HG03280 (cell line): ENCODE measurements around the gene IL18BP.

ENCODE experiments used
- ATAC-seq: cut with Tn5 transposase; IDR thresholded peaks from one replicate; pipeline ENCODE4 v1.9.1; 2021; ENCODE audit warnings: mild to moderate bottlenecking, moderate library complexity; ENCODE audit not compliant: unreplicated experiment

IL18BP gene

DNA sequence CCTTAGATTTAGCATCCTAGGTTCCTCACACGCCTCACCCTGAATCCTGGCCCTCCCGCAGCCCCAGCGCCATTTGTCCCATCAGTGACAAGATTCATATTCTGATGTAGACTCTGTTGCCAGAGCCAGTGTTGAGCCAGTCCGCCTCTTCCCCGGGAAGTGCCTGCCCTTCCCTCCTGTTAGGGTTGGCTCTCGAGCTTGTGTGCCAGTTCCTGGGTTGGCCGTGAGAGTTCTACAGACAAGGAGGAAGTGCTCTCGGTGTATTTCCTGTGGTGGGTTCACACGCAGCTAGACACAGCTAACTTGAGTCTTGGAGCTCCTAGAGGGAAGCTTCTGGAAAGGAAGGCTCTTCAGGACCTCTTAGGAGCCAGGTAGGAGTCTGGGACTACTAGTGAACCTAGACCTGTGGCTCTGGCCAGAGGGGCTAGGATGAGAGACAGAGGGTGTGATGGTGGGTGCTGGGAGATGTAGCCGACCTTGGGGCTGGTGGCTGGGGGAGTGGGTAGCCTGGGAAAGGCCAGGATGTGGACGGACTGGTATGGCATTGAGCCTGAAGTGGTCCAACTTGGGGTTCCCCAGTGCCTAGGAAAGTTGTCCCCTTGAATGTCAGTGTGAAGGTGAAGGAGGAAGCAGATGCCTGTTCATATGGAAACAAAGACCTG lies at the start of gene IL18BP:
Gene IL18BP, plus strand, starts transcription at position 261 of the 662 bp plus-strand sequence. CDS start 1,076 bp downstream, outside the sequence.
- no peak for ATAC-seq

DNA sequence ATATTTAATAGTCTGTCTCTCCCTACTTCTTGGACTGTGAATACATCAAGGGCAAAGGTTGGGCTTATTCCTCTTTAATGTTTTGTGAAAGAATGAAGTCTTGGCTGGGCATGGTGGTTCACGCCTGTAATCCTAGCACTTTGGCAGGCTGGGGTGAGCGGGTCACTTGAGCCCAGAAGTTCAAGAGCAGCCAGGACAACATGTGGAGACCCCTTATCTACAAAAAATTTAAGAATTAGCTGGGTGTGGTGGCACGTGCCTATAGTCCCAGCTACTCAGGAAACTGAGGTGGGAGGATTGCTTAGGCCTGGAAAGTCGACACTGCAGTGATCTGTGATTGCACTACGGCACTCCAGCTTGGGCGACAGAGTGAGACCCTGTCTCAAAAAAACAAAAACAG lies 49.7 kb upstream of the IL18BP start:
- ATAC-seq: no peak

DNA sequence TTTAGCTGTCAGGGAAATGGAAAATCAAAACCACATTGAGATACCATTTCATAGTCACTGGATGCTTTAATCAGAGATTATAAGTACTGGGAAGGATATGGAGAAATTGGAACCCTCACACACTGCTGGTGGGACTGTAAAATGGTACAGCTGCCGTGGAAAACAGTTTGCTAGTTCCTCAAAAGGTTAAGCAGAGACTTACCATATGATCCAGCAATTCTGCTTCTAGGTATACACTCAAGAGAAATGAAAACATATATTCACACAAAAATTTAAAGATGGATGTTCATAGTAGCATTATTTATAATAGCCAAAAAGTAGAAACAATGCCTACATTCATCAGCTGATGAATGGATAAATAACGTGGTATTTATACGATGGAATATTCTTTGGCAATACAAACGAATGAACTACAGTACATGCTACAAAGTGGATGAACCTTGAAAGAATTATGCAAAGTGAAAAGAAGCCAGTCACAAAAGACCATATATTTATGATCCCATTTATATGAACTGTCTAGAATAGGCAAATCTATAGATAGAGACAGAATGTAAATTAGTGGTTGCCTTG lies 46.9 kb upstream of the IL18BP start:
- no peak for ATAC-seq

DNA sequence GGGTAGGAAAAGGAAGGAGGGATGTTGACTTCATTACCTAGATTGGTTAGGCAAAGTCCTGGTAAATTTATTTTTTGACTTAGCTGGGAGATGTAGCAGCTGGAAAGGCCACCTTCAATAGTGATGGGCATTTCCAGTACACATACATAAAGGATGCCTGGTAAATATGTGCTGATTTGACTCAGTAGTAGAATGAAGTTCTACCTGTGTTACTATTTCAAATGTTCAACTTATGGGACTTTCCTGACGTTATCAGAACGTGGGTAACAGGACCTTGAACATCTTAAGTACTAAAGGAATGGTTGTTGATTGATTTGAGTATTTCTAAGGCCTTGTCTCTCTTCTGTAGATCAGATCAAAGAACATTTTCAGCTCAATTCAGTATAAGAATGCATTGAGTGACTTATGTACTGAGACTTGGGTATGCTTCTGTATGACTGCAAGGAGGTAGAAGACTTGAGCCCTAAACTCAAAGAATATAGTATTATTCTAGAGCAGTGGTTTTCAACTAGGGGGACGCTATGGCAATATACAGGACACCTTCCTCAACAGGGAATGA lies 42.7 kb upstream of the IL18BP start:
- no peak for ATAC-seq

DNA sequence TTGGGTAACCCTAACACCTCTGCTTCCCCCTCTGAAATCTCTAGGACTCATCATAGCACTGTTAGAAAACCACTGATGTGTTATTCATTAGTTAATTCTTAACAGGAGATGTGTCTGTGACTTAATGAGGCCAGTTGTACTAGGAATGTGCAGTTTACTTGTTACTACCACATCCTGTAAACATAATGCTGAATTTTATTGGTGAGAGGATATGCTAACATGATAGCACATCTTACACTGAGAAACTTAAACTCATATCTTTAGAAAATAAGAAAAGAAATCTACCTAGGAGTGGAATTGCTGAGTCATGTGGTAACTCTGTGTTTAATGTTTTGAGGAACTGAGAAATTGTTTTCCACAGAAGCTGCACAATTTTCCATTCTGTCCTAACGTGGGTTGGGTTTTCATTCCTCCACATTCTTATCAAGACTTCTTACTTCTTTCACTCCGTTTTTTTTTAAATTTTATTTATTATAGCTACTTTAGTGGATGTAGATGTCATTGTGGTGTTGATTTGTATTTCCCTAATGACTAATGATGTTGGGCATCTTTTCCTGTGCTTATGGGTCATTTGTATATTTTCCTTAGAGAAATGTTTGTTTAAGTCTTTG lies 36.2 kb upstream of the IL18BP start:
- peak; percentile 54 for ATAC-seq

DNA sequence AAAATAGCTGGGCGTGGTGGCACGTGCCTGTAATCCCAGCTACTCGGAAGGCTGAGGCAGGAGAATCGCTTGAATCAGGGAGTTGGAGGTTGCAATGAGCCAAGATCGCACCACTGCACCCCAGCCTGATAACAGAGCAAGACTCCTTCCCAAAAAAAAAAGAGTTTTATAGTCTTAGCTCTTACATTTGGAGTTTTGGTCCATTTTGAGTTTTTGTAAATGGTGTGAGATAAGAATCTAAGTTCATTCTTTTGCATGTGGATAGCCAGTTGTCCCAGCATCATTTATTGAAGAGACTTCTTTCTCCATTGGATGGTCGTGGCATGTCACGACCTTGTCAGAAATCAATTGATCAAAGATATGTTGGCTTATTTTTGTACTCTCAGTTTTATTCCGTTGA lies 35.2 kb upstream of the IL18BP start:
- no peak for ATAC-seq

DNA sequence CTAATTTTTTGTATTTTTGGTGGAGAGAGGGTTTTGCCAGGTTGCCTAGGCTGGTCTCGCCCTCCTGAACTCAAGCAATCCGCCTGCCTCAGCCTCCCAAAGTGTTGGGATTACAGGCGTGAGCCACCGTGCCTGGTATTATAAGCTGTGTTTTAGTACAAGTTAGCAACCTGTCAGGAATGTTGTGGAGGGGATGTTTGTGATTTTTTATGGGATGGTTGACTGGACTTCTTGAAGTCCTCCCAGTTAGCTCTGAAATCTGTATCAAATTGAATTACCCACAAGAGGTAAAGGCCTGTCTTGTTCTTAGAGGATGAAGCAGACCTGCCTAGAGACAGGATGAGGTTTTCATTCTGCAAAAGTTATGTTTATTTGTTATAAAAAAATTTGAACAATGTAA lies 34.1 kb upstream of the IL18BP start:
- no peak for ATAC-seq

DNA sequence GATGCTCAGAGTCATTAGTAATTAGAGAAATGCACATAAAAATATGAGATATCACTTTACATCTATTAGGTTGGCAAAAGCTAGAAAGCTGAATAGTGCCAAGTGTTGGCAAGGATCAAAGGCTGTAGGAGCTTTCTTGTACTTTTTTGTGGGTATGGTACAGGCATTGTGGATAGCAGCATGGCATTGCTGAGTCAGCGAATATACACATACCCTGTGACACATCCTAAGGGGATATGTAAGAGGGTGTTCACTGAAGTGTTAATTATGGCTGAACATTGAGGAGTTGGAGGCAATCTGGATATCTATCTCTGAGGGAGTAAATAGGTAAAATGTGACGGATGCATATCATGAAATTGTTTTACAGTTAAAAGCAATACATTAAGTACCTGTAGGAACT lies 27.0 kb upstream of the IL18BP start:
- no peak for ATAC-seq

DNA sequence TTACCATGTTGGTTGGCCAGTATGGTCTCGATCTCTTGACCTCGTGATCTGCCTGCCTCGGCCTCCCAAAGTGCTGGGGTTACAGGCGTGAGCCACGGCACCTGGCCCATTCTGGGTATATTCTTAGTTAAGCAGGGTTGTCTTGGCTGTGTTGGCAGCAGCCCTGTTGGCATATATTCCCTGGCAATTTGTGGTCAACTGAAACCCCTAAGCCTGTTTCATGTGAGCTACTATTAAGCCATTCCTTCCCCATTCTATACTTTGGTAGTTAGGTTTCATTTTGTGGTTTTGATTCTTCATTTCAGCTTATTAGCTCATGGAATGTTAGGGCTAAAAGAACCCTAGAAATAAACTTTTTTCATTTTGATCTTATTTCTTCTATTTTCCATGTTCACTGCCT lies 22.2 kb upstream of the IL18BP start:
- no peak for ATAC-seq

DNA sequence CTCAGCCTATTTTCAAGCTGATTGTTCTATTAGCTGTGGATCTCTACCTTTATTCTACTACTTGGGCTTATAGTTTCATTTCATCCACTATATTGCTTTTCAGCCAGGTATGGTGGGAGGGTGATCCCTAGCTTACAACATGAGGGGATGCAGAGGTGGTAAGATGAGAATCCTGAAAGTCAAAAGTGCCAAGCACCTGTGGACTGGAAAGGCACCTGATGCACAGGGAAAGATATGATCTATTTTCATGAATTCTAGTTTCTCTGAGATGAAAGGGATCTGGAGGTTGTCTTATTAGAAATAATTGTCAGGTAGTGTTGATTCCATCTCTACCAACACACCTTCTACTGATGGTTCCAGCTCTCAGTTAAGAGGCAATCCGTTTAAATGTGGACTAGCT lies 21.6 kb upstream of the IL18BP start:
- no peak for ATAC-seq

DNA sequence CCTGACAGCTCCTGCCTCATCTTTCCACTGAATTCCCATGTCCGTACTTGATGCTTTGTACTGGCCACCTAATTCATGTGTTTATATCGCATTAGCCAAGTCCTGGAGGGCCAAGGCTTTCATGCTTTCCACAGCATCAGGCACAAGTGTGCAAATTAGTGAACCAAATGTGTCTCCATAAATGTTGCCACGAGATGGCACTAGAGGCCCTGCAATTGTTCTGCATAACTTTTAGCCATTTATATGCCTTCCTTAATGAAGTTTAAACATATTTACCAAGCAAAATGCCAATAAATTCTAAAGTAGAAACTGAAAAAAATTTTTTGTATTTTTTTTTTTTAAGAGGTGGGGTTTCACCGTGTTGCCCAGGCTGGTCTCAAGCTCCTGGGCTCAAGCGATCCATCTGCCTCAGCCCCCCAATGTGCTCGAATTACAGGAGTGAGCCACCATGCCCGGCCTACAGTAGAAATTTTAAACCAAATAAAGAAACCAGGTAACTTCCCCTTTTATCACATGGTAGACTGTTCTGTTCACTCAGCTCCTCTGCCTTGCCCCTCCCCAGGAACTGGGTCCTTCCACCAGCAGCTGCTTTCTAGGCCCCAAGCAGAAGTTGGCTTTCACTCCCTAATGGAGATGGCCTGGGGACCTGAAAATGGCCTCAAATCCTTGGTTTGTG lies 20.8 kb upstream of the IL18BP start:
- no peak for ATAC-seq

DNA sequence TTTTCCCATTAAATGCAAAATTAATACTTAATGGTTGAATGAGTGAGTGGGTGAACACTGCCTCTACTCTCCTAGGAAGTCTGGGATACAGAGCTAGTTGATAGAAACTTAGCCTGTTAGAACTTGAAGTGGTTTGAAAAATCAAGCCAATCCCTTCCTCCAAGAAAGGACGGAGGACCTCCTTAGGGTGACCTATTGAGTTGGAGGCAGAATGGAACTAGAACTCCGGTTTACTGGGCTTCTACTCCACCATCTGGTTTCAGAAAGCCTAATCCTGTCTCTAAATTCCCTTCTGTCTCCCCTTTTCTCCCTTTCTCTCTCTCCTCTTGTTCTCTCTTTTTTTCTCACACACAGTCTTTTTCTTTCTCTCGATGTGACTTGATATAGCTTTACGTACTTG lies 19.6 kb upstream of the IL18BP start:
- ATAC-seq: no peak

DNA sequence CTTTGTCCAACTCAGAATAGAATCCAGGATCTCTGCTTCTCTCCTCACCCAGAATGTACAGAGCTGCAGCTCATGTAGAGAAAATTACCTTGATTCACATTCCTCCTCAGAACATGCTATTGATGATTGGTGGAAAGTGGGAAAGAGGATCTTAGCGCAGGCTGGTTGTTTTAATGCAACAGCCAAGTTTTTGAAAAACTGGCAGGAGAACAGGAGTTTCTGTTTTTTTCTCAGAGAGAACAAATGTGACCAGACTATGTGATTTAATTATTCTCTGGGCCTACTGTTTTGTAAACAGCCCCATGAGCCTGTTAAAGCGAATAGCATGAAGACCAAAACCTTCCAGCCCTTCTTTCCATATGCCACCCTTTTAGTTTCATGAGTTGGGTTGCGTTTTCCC lies 19.1 kb upstream of the IL18BP start:
- ATAC-seq: no peak

DNA sequence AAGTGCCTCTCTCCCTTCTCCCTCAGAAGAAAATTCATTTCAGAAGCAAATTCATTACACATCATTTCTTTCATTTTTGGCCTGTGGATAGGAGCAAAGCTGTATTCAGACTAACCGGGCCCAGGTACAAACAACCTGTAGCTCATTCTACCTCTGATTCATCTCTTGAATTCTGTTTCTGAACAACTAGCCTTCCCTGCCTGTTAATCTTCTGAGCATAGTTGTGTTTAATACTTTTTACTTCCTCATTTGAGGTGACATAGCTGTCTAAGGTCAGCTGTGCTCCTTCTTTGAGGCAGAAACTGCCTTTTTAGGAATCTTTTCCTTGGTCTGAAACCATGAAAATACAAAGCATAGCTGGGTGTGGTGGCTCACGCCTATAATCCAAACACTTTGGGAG lies 12.6 kb upstream of the IL18BP start:
- ATAC-seq: no peak

DNA sequence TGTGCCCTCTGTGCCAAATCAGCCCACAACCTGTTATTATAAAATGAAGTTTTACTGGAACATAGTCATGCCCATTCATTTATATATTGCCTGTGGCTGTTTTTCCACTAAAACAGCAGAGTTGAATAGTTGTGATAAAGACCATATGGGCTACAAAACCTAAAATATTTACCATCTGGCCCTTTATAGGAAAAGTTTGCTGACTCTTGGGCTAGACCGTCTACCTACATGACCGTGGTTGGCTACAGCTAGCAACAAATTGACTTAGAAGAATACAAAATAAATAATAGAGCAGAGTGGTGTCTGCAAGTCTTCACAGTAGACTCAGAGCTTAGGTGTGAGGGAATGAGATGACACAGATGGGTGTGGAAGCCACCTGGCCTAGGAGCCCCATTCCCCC lies 11.2 kb upstream of the IL18BP start:
- no peak for ATAC-seq

DNA sequence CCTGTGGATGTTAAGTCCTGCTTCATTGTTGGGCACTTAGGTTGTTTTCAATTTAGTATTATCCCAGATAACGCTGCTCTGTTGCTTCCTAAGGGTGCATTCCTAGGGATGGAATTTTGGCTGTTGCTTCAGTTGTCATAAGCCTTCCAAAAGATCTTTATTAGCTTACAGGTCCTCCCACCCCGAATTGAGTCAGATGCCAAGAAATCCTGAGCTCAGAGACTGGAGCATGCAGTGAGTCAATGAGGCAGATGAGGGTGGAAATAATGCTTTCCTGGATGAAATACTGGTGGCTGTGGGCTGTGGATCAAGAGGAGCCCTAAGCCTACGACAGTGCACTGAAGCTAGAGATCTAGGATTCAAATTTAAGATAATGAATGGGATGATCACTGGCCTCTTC lies 10.7 kb upstream of the IL18BP start:
- ATAC-seq: no peak

DNA sequence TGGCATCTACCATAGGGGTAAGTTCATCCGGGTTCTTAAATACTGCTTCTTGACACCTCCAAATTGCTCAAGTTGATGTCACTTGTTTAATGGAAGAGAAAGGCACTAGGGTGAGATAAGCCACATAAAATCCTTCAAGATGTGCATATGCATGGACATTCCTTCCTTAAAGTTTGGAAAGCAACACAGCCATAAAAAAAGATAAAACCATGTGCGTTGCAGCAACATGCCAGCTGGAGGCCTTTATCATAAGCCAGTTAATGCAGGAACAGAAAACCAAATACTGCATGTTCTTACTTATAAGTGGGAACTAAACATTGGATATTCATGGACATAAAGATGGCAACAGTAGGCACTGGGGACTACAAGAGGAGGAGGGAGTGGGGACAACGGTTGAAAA lies 8.0 kb upstream of the IL18BP start:
- ATAC-seq: no peak

DNA sequence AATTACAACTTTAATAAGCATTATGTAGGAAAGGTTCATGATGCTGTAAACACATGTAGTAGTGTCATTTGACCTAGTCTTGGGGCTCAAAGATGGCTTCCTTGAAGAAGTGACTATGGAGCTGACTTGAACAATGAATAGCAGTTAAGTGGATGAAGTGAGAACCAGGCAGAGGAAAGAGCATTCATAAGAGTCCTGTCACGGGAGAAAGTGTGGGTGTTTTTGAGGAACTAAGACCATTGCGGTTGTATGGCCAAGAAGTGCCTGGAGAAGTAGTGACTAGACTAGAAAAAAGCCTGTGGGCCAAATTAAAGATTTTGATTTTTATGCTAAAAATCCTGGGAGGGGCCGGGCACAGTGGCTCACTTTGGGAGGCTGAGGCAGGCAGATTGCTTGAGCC lies 7.2 kb upstream of the IL18BP start:
- no peak for ATAC-seq

DNA sequence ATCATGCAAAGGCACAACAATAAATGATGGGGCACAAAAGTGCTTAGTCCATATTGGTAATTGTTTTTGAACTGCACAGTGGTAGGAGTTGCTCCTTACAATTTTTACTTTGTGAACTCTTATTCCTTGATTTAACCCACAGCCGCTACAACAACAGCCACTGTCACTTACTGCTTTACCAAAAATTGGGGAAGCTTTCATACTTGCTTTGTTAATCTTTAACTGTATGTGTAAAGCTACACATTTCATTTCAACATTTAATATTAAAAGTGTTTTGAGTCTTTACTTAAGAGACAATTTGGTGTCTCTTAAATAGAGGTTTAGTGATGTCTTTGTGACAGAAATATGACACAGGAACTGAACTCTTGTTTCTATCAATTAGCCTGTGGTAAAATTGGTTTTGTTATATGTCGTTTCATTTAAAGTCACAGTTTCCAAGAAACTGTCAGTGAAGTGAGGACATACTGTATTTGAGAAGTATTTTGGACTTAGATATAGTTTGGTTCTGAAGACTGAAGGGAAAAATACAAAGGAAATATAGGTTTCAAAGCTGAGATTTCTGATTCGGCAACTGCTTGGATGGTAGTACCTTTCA lies 6.5 kb upstream of the IL18BP start:
- no peak for ATAC-seq

DNA sequence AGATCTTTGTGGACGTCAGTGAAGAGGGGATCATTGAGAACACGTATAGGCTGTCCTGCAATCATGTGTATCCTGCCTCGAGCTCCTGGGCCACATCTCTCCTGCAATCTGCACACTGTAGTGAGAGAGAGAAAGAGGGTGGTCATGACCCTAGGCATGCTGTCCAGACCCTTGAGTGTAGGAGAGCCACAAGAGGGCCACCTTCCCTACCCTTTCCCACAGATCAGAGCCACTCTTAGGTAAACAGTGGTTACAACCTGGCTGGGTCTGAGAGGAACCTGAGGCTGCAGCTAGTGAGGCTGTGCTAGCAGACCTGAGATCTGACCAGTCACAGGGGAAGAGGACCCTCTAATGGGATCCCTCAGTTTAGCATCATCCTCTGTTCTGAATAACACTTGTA lies 3.9 kb upstream of the IL18BP start:
- ATAC-seq: no peak

DNA sequence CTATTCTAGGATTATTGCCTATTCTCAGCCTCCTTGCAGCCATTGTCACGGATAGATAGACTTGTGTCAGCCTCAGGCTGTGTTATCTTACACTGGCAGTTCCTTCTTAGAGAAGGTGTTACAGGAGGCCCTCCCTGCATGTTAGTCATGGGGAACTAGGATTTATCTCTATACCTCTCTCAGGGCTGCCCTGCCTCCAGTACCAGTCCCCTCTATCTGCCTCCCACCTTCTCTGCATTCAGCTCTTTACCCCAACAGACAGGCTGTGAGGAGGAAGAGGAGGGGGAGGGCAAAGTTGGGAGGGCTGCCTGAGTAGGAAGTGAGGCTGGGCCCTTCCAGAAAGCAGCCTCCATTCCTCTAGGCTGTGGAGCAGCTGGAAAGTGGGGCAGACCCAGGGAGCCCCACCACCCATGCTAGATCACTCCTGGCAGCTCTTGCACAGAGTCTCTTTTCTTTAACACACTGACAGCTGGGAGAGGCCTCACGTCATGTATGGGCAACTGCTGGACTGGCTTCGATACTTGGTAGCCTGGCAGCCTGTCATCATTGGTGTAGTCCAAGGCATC lies 2.9 kb upstream of the IL18BP start:
- ATAC-seq: no peak
